ENCODE results near the gene NAA16.

The NAA16 gene

GRCh38 chr13:41295973-41296372 is 15.1 kb upstream of the NAA16 start:
- Histone ChIP-seq H3K27me3 (replicated peaks; ENCODE audit: insufficient read depth, low read length) (peaks cover 30% of the 10 kb centered on the region), H3K27ac (ENCODE audit: low read length) (no peak overlapping the region), H3K4me1 (ENCODE audit: low read length) (no peaks in the 10 kb centered on the region), H3K36me3 (replicated peaks; ENCODE audit: insufficient read depth, low read length) (no peaks in the 10 kb centered on the region), H2AFZ (ENCODE audit: low read length) (no peak overlapping the region), H4K20me1 (ENCODE audit: insufficient read depth, low read length) (no peaks in the 10 kb centered on the region), H3K79me2 (ENCODE audit: low read length) (no peaks in the 10 kb centered on the region), H3F3A (ENCODE audit: insufficient read depth, low read length) (no peaks in the 10 kb centered on the region), H3K4me3 (ENCODE audit: low read length) (no peak overlapping the region), H3K9me2 (replicated peaks; ENCODE audit: insufficient read depth, low read length) (no peaks in the 10 kb centered on the region), H3K9ac (ENCODE audit: low read length) (no peak overlapping the region), H3K4me2 (ENCODE audit: low read depth, low read length) (no peak overlapping the region), H3K9me3 (replicated peaks; ENCODE audit: insufficient read depth, low read length) (no peaks in the 10 kb centered on the region)
- no peak for DNase-seq
- TF ChIP-seq, protein P1, sequence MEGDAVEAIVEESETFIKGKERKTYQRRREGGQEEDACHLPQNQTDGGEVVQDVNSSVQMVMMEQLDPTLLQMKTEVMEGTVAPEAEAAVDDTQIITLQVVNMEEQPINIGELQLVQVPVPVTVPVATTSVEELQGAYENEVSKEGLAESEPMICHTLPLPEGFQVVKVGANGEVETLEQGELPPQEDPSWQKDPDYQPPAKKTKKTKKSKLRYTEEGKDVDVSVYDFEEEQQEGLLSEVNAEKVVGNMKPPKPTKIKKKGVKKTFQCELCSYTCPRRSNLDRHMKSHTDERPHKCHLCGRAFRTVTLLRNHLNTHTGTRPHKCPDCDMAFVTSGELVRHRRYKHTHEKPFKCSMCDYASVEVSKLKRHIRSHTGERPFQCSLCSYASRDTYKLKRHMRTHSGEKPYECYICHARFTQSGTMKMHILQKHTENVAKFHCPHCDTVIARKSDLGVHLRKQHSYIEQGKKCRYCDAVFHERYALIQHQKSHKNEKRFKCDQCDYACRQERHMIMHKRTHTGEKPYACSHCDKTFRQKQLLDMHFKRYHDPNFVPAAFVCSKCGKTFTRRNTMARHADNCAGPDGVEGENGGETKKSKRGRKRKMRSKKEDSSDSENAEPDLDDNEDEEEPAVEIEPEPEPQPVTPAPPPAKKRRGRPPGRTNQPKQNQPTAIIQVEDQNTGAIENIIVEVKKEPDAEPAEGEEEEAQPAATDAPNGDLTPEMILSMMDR (IDR thresholded peaks at IDR 0.05; ENCODE audit: low read length), result no peak
- TF ChIP-seq EZH2 (optimal IDR thresholded peaks at IDR 0.05; ENCODE audit: low read depth, low read length) (no peak), EZH2phosphoT487 (IDR thresholded peaks at IDR 0.05; ENCODE audit: low read length) (no peak)

DNA sequence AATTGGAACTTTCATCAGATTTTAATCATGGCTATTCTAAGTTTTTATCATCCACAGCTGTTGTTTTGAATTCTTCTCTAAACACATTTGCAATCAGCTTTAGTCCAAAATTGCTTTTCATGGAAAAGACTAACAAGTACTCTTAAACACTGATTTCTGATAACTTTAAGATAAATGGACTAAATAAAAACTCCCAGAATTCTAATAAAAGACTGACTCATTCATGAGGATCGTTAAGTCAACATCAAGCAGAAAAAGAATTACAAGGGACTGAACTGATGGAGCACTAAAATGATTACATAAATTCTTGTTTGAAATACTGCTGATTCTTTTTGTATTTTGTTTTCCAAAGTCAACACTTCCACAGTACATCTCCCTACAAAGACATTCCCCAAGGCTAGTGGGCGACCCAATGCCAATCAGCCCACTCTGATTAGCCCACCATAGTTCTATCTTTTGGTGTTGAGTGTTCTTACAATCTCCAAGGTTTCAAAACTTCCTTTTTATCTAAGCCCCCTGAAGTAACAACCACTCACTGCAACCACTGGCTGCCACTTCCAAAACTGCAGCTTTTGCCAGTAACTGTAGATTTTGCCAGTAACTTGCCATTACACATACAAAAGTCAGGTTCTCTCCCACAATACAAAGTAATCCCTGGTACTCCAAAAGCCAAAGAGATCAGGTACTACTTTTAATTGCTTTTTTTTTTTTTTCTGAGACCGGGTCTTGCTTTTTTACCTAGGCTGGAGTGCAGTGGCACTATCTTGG is 14.0 kb upstream of the NAA16 start:
- Histone ChIP-seq H2AFZ (ENCODE audit: low read length) (no peak overlapping the region), H3K4me1 (ENCODE audit: low read length) (no peaks in the 10 kb centered on the region), H4K20me1 (ENCODE audit: insufficient read depth, low read length) (no peaks in the 10 kb centered on the region), H3K79me2 (ENCODE audit: low read length) (no peaks in the 10 kb centered on the region), H3K9ac (ENCODE audit: low read length) (no peak overlapping the region), H3K27me3 (replicated peaks; ENCODE audit: insufficient read depth, low read length) (peaks cover 32% of the 10 kb centered on the region), H3K36me3 (replicated peaks; ENCODE audit: insufficient read depth, low read length) (no peaks in the 10 kb centered on the region), H3K27ac (ENCODE audit: low read length) (no peak overlapping the region), H3K9me3 (replicated peaks; ENCODE audit: insufficient read depth, low read length) (no peaks in the 10 kb centered on the region), H3K4me3 (ENCODE audit: low read length) (no peak overlapping the region), H3K9me2 (replicated peaks; ENCODE audit: insufficient read depth, low read length) (no peaks in the 10 kb centered on the region), H3K4me2 (ENCODE audit: low read depth, low read length) (no peak overlapping the region), H3F3A (ENCODE audit: insufficient read depth, low read length) (no peaks in the 10 kb centered on the region)
- no peak for DNase-seq
- TF ChIP-seq, protein P1 (IDR thresholded peaks at IDR 0.05; ENCODE audit: low read length), result no peak
- TF ChIP-seq EZH2phosphoT487 (IDR thresholded peaks at IDR 0.05; ENCODE audit: low read length), result no peak

DNA sequence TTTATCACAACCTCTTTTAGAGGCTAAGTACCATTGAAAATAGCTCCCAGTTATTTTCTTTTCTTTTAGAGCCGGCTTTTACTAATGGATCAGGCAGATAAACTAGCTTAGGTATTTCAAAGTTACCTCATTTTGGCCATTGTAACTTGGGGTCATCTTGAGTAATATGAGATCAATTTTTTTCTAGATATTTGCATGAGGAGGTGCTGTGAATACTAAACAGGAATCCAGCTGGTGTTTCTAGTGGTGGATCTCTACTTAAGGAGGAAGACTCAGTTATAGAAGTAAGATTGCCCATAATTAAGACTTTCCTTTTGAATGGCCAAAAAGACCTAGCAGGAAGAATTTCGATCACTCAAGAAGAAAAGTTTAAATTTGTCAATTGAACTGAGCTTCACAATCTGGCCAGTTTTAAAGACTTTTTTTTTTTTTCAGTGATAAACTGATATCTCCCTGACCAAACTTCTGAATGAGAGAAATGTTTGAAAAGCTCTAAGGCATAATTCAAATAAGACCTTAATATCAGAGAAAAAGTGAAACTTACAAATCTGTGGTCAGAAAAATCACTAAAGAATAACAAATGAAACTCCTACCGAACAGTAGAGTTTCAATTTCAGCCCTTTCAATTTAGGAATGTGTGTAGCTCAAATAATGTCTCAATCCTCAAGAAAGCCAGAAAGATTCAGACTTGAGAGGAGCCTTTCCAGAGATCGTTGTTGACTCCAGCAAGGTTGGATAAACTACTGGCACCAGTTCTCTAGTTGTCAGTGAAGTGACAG is 11.6 kb upstream of the NAA16 start:
- Histone ChIP-seq H3K36me3 (replicated peaks; ENCODE audit: insufficient read depth, low read length) (no peaks in the 10 kb centered on the region), H2AFZ (ENCODE audit: low read length) (no peak overlapping the region)
- TF ChIP-seq EZH2phosphoT487 (IDR thresholded peaks at IDR 0.05; ENCODE audit: low read length) (no peak), EZH2 (optimal IDR thresholded peaks at IDR 0.05; ENCODE audit: low read depth, low read length) (no peak)

More for the DNA sequence above, 11.6 kb upstream of the NAA16 start:
- peak; percentile 17 for DNase-seq
- H4K20me1 ChIP-seq (ENCODE audit: insufficient read depth, low read length), result no peaks in the 10 kb centered on the region
- no peaks in the 10 kb centered on the region for H3K9me2 ChIP-seq (replicated peaks; ENCODE audit: insufficient read depth, low read length)
- no peaks in the 10 kb centered on the region for H3K79me2 ChIP-seq (ENCODE audit: low read length)
- no peak overlapping the region for H3K4me3 ChIP-seq (ENCODE audit: low read length)
- H3K27ac ChIP-seq (ENCODE audit: low read length), result no peak overlapping the region
- no peaks in the 10 kb centered on the region for H3K4me1 ChIP-seq (ENCODE audit: low read length)
- H3K4me2 ChIP-seq (ENCODE audit: low read depth, low read length), result no peak overlapping the region
- H3K27me3 ChIP-seq (replicated peaks; ENCODE audit: insufficient read depth, low read length), result peaks cover 32% of the 10 kb centered on the region
- no peaks in the 10 kb centered on the region for H3F3A ChIP-seq (ENCODE audit: insufficient read depth, low read length)
- no peaks in the 10 kb centered on the region for H3K9me3 ChIP-seq (replicated peaks; ENCODE audit: insufficient read depth, low read length)
- H3K9ac ChIP-seq (ENCODE audit: low read length), result no peak overlapping the region
